HG03432 (cell line): ENCODE data around the gene SPARC.

ENCODE experiments used
- ATAC-seq: cut with Tn5 transposase; IDR thresholded peaks from one replicate; pipeline ENCODE4 v1.9.1; 2021; ENCODE audit warnings: mild to moderate bottlenecking, moderate library complexity; ENCODE audit not compliant: unreplicated experiment

The SPARC gene

GRCh38 chr5:151661968-151662732 lies 24.6 kb downstream of the SPARC start:
- ATAC-seq: peak; percentile 75

GRCh38 chr5:151660616-151661495 lies 25.9 kb downstream of the SPARC start:
- no peak for ATAC-seq

- peak; percentile 73 for ATAC-seq
These were observed 27.5 kb downstream of the SPARC start for GRCh38 chr5:151659001-151659754.

GRCh38 chr5:151657114-151657513 lies 29.6 kb downstream of the SPARC start:
- no peak for ATAC-seq

GRCh38 chr5:151656311-151656710 lies 30.4 kb downstream of the SPARC start:
- ATAC-seq: no peak

GRCh38 chr5:151651997-151652645 lies 34.6 kb downstream of the SPARC start:
- ATAC-seq: peak; percentile 98

- no peak for ATAC-seq
These were observed 37.7 kb downstream of the SPARC start for GRCh38 chr5:151648988-151649387.

GRCh38 chr5:151648089-151648488 lies 38.6 kb downstream of the SPARC start:
- no peak for ATAC-seq

GRCh38 chr5:151647320-151647861 lies 39.3 kb downstream of the SPARC start:
- no peak for ATAC-seq

GRCh38 chr5:151646334-151646733 lies 40.4 kb downstream of the SPARC start:
- ATAC-seq: no peak

- ATAC-seq: no peak
These were observed 43.3 kb downstream of the SPARC start for GRCh38 chr5:151643388-151643787.

- ATAC-seq: no peak
These were observed 44.1 kb downstream of the SPARC start for GRCh38 chr5:151642472-151643140.

- ATAC-seq: no peak
These were observed 48.1 kb downstream of the SPARC start for GRCh38 chr5:151638619-151639018.

GRCh38 chr5:151637676-151638075 lies 49.0 kb downstream of the SPARC start:
- no peak for ATAC-seq

- no peak for ATAC-seq
These were observed 52.8 kb downstream of the SPARC start for GRCh38 chr5:151633892-151634291.

- no peak for ATAC-seq
These were observed 53.8 kb downstream of the SPARC start for GRCh38 chr5:151632941-151633340.

GRCh38 chr5:151632524-151632923 lies 54.2 kb downstream of the SPARC start:
- ATAC-seq: no peak

- ATAC-seq: no peak
These were observed 54.8 kb downstream of the SPARC start for GRCh38 chr5:151631941-151632340.

GRCh38 chr5:151630088-151630487 lies 56.6 kb downstream of the SPARC start:
- no peak for ATAC-seq
